CD4-positive, alpha-beta T cell treated with Interleukin-2 at 100 ng/mL for 4 hours (primary cell): ENCODE measurements around the gene TTC28.

Source experiments
- DNase-seq: peaks from one replicate; pipeline ENCODE4 v3.0.0-alpha.2; 2020; ENCODE audit warnings: low spot score

Gene TTC28

GRCh38 chr22:28268850-28269249, 410.8 kb downstream of the TTC28 start:
- no peak for DNase-seq

- DNase-seq = no peak
These were observed 411.5 kb downstream of the TTC28 start for GRCh38 chr22:28268171-28268570.

GRCh38 chr22:28260619-28261018, 419.0 kb downstream of the TTC28 start:
- no peak for DNase-seq

- no peak for DNase-seq
These were observed 419.8 kb downstream of the TTC28 start for GRCh38 chr22:28259774-28260312.

GRCh38 chr22:28254396-28254795, 425.2 kb downstream of the TTC28 start:
- DNase-seq = no peak

- no peak for DNase-seq
These were observed 427.1 kb downstream of the TTC28 start for GRCh38 chr22:28252539-28252938.

GRCh38 chr22:28250036-28250695, 429.5 kb downstream of the TTC28 start:
- DNase-seq = no peak

GRCh38 chr22:28249402-28249801, 430.2 kb downstream of the TTC28 start:
- DNase-seq = no peak

GRCh38 chr22:28247667-28248363, 431.8 kb downstream of the TTC28 start:
- DNase-seq = no peak

GRCh38 chr22:28247136-28247535, 432.5 kb downstream of the TTC28 start:
- no peak for DNase-seq

- DNase-seq = no peak
These were observed 433.2 kb downstream of the TTC28 start for GRCh38 chr22:28246397-28246796.

GRCh38 chr22:28245579-28246224, 433.9 kb downstream of the TTC28 start:
- DNase-seq = no peak

- DNase-seq = no peak
These were observed 434.9 kb downstream of the TTC28 start for GRCh38 chr22:28244757-28245156.

GRCh38 chr22:28243539-28243938, 436.1 kb downstream of the TTC28 start:
- no peak for DNase-seq

- DNase-seq = no peak
These were observed 437.9 kb downstream of the TTC28 start for GRCh38 chr22:28241656-28242290.

GRCh38 chr22:28239941-28240340, 439.7 kb downstream of the TTC28 start:
- DNase-seq = no peak

GRCh38 chr22:28237783-28238182, 441.9 kb downstream of the TTC28 start:
- no peak for DNase-seq

- DNase-seq = no peak
These were observed 442.5 kb downstream of the TTC28 start for GRCh38 chr22:28237112-28237511.

GRCh38 chr22:28232204-28232603, 447.4 kb downstream of the TTC28 start:
- DNase-seq = no peak

- DNase-seq = no peak
These were observed 448.2 kb downstream of the TTC28 start for GRCh38 chr22:28231441-28231840.

GRCh38 chr22:28230671-28231070, 449.0 kb downstream of the TTC28 start:
- no peak for DNase-seq
